Progenitor cell of endocrine pancreas (in vitro differentiated cells): ENCODE results near the gene ANKS1B. TPM values are rescaled to one million over a fixed set of nuclear protein-coding genes. Genes with fewer than 3 reads are reported as not detected.

Source experiments
- DNase-seq: peaks from one replicate; pipeline ENCODE4 v3.0.0; 2021; ENCODE audit warnings: low spot score; ENCODE audit not compliant: unreplicated experiment
- H3K27ac Mint-ChIP-seq: 2 replicates; pipeline ENCODE4 v1.8.0; 2021; ENCODE audit warnings: mild to moderate bottlenecking, moderate library complexity, mixed read lengths
- H3K27me3 Mint-ChIP-seq: 2 replicates; pipeline ENCODE4 v1.8.0; 2021; ENCODE audit warnings: mixed read lengths
- H3K36me3 Mint-ChIP-seq: 2 replicates; pipeline ENCODE4 v1.8.0; 2022; ENCODE audit warnings: mixed read lengths; ENCODE audit not compliant: insufficient read depth
- H3K4me1 Mint-ChIP-seq: 2 replicates; pipeline ENCODE4 v1.8.0; 2021; ENCODE audit warnings: low read depth, mixed read lengths
- H3K4me3 Mint-ChIP-seq: 2 replicates; pipeline ENCODE4 v1.8.0; 2021; ENCODE audit warnings: low read depth, mild to moderate bottlenecking, moderate library complexity, mixed read lengths
- H3K9me3 Mint-ChIP-seq: 2 replicates; pipeline ENCODE4 v1.8.0; 2021; ENCODE audit warnings: low read depth, mixed read lengths
- total RNA-seq: library from RNA; stranded (reverse); gene quantifications from 2 replicates; pipeline ENCODE4 v1.2.1, GENCODE V29; 2021
- TF ChIP-seq, protein P1 (sequence below): fragments of 200-600 bp; sonication (generic); IDR thresholded peaks from one replicate; pipeline ENCODE4 v1.5.0; 2021; ENCODE audit warnings: antibody characterized with exemption, mild to moderate bottlenecking; ENCODE audit not compliant: unreplicated experiment

The ANKS1B gene
- total RNA-seq, 1 donor from 2014 or later = 10.1 TPM

DNA sequence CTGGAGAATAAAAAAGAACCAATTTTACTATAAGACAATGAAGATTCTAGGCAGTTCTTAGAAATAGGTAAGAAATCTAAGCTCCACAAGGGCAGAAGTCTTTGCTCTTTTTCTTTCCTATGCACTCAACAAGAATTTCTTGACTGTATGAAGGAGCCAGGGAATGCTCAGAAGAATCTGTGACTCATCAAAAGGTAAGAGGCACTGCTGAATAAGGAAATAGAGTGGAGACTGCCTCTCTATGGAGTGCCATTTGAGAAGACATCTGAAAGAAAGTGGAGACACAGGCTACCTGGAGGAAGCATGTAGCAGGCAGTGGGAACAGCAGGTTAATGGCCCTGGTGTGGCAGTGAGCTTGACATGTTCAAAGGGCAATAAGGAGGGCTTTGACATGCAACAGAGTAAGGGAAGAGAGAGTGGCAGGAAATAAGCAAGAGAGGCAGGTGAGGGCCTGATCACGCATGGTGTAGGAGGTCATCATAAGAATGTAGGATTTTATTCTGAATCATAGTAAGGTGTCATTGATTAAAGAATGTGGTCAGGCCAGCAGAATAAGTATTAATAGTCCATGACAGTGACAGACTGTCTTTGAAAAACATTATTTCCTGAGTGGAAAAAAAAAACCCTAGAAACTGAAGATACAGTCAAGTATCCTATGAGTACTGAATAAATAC, 783.9 kb downstream of the ANKS1B start:
- peaks cover 1% of the 10 kb centered on the region for H3K36me3 Mint-ChIP-seq
- no peak for DNase-seq
- H3K4me1 Mint-ChIP-seq = peaks cover 28% of the 10 kb centered on the region
- H3K27ac Mint-ChIP-seq = no peak overlapping the region
- H3K27me3 Mint-ChIP-seq = no peaks in the 10 kb centered on the region
- H3K9me3 Mint-ChIP-seq = peaks cover 3% of the 10 kb centered on the region
- TF ChIP-seq, protein P1, sequence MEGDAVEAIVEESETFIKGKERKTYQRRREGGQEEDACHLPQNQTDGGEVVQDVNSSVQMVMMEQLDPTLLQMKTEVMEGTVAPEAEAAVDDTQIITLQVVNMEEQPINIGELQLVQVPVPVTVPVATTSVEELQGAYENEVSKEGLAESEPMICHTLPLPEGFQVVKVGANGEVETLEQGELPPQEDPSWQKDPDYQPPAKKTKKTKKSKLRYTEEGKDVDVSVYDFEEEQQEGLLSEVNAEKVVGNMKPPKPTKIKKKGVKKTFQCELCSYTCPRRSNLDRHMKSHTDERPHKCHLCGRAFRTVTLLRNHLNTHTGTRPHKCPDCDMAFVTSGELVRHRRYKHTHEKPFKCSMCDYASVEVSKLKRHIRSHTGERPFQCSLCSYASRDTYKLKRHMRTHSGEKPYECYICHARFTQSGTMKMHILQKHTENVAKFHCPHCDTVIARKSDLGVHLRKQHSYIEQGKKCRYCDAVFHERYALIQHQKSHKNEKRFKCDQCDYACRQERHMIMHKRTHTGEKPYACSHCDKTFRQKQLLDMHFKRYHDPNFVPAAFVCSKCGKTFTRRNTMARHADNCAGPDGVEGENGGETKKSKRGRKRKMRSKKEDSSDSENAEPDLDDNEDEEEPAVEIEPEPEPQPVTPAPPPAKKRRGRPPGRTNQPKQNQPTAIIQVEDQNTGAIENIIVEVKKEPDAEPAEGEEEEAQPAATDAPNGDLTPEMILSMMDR = no peak
- no peak overlapping the region for H3K4me3 Mint-ChIP-seq

DNA sequence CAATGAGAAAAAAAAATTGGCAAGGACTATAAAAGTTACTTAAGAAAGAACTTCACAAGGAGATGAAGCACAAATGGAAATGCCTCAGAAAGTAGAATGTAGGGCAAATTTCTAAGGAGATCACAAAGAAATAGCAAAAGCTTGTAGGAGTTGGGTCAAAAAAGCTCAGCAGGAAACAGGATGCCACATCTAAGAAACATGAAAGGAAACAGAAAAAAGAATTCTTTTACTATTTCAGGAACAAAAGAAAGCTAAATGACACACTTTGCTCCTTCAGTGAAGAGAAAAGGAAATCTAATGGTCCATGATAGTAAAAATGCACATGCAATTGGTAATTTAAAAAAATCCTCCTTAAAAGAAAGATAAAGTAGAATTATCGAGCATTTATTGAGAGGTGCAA, 789.3 kb downstream of the ANKS1B start:
- Mint-ChIP-seq H3K36me3 (no peaks in the 10 kb centered on the region), H3K9me3 (peaks cover 14% of the 10 kb centered on the region), H3K4me1 (no peaks in the 10 kb centered on the region), H3K27me3 (no peaks in the 10 kb centered on the region), H3K27ac (no peak overlapping the region), H3K4me3 (no peak overlapping the region)
- DNase-seq = no peak
- TF ChIP-seq, protein P1 = no peak

DNA sequence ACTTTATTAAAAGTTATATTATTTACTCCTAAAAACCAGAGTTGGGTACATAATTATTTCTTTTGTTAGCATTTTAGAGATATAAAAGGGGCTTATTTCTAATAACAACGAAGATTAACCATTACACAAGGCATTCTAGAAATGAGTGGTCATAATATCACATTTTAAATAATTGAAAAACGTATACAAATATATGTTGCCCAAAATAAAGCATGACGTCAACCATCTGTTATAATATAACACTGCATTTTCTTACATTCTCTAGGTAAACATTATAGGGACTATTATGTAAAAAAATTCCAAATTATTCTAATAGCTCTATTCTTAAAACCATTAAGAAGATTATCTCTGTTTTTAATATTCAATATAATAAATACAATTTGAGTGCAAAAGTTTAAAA, 792.2 kb downstream of the ANKS1B start:
- no peaks in the 10 kb centered on the region for H3K27me3 Mint-ChIP-seq
- TF ChIP-seq, protein P1 = no peak
- no peak overlapping the region for H3K27ac Mint-ChIP-seq
- H3K36me3 Mint-ChIP-seq = no peaks in the 10 kb centered on the region
- H3K4me1 Mint-ChIP-seq = no peaks in the 10 kb centered on the region
- H3K4me3 Mint-ChIP-seq = no peak overlapping the region
- no peak for DNase-seq
- H3K9me3 Mint-ChIP-seq = peaks cover 36% of the 10 kb centered on the region

DNA sequence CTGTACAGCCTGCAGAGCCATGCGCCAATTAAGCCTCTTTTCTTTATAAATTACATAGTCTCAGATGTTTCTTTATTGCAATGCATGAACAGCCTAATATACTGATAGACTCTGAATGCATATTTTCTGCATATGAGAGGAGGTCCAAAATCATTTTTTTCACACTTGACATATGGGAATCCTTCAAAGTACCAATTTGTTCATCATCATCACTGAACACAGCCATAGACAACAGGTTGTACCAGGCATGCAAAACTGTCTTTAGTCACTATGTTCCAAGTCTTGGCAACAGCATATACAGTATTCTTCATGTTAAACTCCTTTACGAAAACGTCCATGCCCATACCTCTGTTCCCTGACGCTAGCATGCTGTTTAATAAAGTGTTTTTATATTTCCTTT, 807.9 kb downstream of the ANKS1B start:
- H3K27ac Mint-ChIP-seq = no peak overlapping the region
- H3K4me3 Mint-ChIP-seq = no peak overlapping the region
- TF ChIP-seq, protein P1 = no peak
- H3K36me3 Mint-ChIP-seq = no peaks in the 10 kb centered on the region
- DNase-seq = no peak
- no peaks in the 10 kb centered on the region for H3K4me1 Mint-ChIP-seq
- H3K9me3 Mint-ChIP-seq = peaks cover 5% of the 10 kb centered on the region
- H3K27me3 Mint-ChIP-seq = no peaks in the 10 kb centered on the region

DNA sequence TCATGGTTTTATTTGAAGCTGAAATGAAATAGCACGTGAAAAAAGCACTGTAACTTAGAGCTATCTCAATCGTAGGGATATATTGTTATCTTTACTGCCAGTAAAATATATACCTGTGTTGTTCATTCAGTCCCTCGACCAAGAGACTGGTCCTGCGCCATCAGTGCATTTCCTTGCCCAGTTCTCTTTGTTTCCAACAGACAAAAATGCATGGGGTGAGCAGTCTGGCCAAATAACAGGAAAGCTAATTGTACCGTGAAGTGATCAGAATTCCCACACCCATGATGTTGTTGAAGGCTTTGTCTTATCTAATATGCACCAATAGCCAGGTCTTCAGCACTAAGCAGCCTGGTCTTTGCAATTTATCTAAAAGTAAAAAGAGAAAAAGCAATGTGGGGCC, 814.3 kb downstream of the ANKS1B start:
- H3K27ac Mint-ChIP-seq = no peak overlapping the region
- no peak overlapping the region for H3K4me3 Mint-ChIP-seq
- H3K36me3 Mint-ChIP-seq = no peaks in the 10 kb centered on the region
- H3K4me1 Mint-ChIP-seq = no peaks in the 10 kb centered on the region
- no peaks in the 10 kb centered on the region for H3K9me3 Mint-ChIP-seq
- no peak for DNase-seq
- TF ChIP-seq, protein P1 = no peak
- H3K27me3 Mint-ChIP-seq = no peaks in the 10 kb centered on the region
